Raji (cell line): ENCODE measurements around the gene UPF3B.

Source experiments
- POLR2A ChIP-seq: IDR thresholded peaks from 2 replicates; pipeline ENCODE4 v1.6.1; 2011; ENCODE audit warnings: low read depth, low read length, control low read depth; ENCODE audit not compliant: insufficient read depth

UPF3B gene, protein sequence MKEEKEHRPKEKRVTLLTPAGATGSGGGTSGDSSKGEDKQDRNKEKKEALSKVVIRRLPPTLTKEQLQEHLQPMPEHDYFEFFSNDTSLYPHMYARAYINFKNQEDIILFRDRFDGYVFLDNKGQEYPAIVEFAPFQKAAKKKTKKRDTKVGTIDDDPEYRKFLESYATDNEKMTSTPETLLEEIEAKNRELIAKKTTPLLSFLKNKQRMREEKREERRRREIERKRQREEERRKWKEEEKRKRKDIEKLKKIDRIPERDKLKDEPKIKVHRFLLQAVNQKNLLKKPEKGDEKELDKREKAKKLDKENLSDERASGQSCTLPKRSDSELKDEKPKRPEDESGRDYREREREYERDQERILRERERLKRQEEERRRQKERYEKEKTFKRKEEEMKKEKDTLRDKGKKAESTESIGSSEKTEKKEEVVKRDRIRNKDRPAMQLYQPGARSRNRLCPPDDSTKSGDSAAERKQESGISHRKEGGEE

DNA sequence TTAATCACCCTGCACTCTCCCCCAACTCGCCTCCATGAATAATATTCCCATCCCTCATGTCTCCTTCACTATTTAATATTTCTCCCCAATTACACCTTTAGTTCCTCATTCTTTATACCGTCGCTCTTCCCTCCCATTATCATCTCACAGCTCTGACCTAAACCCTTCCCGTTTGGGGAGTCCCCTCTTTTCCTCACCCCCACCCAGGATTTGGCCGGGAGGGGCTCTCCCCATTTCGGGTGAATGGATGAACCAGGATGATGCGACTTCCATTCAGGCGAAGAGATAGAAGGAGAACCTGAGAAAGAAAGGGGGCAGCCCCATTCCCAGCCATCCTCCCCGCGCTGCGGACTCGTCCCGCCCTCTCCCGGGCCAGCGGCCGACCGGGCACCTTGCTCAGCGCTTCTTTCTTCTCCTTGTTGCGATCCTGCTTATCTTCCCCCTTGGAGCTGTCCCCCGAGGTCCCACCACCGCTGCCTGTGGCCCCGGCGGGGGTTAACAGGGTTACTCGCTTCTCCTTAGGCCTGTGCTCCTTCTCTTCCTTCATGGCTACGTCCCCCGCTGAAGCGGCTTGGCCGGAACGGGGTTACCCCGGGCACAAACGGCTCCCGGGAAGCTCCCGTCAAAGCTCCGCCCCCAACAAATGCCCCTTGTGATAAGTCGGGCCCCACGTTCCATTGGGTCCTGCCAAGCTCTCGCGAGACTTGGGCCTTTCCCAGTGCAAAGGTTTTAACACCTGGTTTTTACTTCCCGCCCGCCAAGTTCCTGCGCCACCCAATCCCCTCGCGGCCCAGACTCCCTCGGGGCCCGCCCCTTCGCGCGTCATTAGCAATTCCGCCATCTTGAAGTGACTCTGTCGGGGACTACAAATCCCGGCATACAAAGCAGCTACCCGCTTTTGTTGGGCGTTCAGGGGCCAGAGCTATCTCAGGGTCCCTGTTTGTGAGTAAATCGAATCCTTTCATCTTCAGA is at the start of gene UPF3B:
Gene UPF3B, minus strand, starts transcription at position 582 of the 972 bp plus-strand sequence. Its CDS starts 35 bp downstream, at position 547.
- peak; percentile 71 for TF ChIP-seq POLR2A

DNA sequence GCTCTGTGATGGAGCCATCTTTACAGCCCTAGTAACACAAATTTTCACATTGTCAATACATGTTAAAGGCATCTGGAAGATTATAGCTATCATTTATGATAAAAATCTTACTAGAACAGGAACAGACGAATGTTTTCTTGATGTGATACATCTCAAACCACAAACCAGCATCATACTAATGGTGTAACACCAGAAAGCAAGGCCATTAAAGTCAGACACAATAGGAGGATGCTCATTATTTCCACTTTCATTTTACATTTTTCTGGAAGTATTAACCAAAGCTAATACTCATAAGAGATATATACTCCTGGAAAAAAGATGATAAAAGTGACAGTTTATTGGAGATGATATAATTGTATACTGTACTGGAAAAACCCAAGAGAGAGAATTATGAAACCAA is 48.2 kb upstream of the UPF3B start:
- TF ChIP-seq POLR2A: no peak

DNA sequence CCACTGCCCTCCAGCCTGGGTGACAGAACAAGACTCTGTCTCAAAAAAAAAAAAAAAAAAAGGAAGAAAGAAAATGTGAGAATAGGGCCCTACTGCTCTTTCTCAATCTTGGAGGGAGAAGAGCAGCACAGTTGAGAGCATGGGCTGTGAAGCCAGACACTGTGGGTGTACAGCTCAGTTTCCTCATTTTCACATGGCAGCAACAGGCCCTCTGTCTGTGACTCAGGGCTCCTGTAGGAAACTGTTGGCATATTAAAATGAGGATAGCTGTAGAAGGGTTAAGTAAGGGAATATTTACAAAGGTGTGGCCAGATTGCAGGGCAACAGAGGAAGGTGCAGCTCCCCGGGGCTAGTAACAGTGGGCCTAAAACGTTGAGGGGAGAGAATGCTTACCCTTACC is 46.4 kb upstream of the UPF3B start:
- TF ChIP-seq POLR2A: no peak

DNA sequence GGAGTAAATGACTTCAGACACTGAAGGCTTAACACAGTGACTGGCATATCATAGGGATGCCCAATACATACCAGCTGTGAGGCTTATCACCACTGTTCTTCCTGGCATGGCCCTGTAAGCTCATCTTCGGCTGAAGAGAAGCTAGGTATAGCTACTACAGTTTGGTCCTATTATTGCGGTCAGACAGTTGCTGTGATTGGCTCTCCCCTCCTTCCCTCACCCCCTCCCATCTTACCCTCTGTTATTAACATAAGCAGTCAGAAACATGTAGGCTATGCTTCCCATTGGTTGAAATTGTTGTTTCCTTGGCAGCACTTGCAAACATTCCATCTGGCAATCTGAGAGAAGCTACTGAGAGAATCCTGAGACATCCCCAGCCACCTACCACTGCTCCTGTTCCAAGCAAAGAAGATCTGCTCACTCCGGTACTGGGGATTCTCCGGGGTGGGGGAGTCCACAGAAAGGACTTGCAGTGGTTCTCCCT is 43.1 kb upstream of the UPF3B start, which contains the start of gene AKAP14:
Gene AKAP14, plus strand, starts transcription at position 51 of the 484 bp plus-strand sequence. CDS start 7,331 bp downstream, outside the sequence.
- TF ChIP-seq POLR2A: no peak

DNA sequence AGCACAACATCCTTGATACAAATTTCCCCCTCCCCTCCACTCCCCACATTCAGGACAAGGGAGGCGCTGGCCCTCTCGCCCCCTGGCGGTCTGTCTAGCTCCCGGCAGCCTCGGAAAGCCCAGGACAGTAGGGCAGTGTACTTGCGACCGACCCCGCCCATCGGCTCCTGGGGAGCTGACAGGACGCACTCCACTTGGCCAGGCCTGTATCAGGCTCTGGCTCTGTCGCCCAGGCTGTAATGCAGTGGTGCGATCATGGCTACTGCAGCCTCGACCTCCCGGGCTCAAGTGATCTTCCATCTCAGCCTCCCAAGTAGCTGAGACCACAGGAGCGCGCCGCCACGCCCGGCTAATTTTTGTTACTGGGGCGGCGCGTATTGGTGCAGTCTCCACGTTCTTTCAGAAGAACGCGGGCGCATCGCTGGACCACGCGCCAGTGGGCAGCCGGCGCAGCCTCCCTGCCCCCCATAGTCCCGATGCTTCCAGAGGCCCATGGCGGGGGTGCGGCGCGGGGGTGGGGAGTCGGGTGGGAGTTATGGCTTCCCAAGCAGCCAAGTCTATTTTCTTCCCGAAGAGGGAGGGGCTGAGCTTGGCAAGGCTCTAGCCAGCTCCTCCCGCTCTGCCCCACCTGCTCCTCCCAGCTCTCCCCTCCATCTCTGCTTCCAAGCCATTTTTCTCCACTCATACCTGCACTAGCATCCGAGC is 35.1 kb upstream of the UPF3B start:
- no peak for TF ChIP-seq POLR2A

DNA sequence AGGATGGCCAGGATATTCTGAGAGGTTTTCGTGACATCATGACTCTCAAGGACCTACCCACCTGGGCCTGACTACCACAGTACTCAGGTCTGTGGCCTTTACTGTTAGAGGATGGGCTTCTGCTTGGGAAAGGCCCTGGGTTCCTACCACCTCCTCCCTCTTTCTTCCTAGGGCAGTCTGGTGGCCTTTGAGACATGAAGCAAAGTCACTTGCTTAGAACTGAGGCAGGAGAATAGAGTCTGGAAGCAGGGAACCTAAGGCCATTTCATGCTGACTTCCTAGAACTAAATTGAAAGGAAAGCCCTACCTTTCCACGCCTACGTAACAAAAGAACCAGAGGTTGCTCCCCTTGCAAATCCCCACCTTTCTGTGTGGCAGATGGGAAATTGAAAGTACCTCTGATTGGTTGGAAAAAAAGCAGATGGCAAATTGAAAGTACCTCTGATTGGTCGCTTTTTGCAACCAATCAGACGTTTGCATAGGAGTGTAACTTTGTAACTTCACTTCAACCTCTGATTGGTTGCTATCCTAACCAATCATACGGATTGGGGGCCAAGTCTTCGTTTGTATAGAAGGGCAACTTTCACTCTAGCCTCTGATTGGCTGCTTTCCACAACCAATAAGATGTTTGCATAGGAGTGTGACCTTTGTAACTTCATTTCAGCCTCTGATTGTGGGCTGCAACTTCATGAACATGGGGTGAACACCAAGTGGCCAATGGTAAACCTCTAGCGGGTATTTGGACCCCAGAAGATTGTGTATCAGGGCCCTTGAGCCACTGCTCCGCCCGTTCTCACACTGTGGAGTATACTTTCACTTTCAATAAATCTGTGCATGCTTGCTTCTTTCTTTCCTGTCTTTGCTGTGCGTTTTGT is 33.0 kb upstream of the UPF3B start:
- no peak for TF ChIP-seq POLR2A

DNA sequence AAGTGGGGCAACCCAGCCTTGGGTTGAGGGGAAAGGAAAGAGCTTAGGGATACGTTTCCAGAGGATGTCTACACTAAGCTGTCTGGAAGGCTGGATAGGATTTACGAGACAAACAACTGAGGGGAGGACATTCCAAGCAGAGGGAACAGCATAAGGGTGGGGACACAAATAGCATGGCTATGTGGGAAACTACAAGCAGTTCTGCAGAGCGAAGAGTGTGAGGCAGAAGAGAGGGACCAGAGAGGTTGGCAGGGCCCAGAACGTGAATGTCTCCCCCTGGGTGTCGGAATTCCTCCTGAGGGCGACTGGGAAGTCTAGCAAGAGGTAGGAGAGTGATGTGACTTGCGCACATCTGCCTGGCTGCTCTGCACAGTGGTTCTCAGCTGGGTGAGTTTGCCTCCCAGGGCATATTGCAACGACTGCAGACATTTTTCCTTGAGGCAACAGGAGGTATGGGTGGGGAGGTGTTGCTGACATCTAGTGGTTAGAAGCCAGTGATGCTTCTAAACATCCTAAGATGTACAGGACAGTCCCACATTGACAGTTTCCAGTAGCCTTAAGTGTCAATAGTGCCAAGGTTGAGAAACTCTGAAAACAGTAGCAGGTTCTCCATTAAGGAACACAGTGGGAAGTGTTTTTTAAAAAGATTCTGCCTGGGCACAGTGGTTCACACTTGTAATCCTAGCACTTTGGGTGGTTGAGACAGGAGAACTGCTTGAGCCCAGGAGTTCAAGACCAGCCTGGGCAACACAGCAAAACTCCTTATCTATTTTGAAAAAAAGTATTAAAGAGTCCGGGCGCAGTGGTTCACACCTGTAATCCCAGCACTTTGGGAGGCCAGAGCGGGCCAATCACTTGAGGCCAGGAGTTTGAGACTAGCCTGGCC is 28.0 kb upstream of the UPF3B start:
- no peak for TF ChIP-seq POLR2A

DNA sequence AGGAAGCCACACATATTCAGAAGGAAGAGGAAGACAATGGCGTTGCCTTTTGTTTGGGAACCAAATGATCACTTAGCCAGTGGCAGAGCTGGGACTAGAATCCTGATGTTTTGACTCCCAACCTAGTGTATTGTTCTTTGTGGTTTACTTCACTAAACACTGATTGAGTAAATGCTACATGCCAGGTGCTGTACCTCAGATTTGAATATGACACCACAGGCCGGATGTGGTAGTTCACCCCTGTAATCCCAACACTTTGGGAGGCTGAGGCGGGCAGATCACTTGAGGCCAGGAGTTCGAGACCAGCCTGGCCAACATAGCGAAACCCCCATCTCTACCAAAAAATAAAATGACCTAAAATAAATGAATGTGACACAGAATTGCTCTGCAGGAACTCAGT is 27.3 kb upstream of the UPF3B start:
- TF ChIP-seq POLR2A: no peak

DNA sequence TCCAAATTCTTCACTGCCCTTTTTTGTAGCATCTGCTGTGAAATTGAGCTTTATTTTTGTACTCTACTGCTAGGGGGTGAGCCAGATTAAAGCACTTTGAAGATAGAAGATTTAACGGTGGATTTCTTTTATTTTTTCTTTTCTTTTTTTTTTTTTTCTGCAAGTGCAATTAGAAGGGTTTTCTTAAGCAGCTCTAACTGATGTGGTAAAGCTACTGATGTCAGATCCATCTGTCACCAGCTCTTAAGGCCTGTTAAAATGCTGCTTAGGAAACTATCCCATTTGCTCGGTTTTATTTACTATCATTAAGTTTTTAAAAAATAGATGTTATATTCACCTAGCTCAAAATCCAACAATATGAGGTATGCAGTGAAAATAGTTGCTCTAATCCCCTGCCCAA is 26.0 kb upstream of the UPF3B start:
- TF ChIP-seq POLR2A: no peak

DNA sequence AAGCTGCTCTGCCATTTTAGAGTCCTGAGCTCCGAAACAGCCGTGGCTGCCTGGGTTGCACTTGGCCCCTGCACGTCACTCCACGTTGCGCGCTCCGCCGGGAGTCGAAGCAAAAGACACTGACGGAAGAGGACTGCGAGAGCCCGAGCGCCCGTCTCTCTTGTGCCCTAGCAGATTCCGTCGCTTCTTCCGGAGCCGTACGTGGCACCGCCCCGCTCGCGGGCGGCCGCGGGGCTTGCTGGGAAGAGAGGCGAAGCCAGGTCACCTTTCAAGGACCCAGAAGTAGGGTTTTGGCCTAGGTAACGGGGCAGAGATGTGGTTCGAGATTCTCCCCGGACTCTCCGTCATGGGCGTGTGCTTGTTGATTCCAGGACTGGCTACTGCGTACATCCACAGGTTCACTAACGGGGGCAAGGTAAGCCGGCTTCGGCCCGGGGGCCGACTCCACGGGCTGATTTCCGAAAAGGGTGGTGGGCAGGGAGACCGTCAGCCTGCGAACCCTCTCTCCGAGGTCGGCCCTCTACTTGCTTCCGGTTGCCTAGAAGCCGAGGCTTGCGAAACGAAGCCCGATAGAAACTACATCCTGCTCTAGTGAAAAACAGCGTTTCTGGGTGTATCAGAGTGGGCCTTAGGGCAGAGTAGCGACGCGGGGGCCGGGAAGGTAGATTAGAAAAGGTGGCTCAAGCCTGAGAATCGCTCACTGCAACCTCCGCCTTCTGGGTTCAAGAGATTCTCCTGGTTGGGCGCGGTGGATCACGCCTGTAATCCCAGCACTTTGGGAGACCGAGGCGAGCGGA is 19.0 kb upstream of the UPF3B start, which contains the start of the genes NDUFA1 and RNF113A:
Gene NDUFA1, plus strand, starts transcription at position 234 of the 797 bp plus-strand sequence. Its CDS starts 80 bp downstream, at position 314.
Gene RNF113A, minus strand, starts transcription at position 135 of the 797 bp plus-strand sequence. Its CDS starts 120 bp downstream, at position 15.
- peak; percentile 91 for TF ChIP-seq POLR2A

DNA sequence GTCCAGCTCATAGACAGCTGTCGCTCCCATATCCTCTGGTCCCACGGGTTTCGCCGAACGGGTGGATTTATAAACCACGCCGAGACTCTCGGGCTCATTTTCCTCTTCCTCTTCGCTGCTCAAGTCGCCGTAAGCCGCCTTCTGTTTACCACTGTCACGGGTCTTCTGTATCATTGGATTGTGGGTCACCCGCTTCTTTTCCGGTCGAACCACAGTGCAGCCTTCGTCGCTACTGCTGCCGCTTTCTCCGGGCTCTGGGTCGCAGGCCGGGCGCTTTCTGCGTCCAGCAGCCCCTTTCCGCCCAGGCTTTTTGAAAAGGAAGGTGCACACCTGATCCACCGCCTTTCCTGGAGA is 18.5 kb upstream of the UPF3B start:
- no peak for TF ChIP-seq POLR2A

DNA sequence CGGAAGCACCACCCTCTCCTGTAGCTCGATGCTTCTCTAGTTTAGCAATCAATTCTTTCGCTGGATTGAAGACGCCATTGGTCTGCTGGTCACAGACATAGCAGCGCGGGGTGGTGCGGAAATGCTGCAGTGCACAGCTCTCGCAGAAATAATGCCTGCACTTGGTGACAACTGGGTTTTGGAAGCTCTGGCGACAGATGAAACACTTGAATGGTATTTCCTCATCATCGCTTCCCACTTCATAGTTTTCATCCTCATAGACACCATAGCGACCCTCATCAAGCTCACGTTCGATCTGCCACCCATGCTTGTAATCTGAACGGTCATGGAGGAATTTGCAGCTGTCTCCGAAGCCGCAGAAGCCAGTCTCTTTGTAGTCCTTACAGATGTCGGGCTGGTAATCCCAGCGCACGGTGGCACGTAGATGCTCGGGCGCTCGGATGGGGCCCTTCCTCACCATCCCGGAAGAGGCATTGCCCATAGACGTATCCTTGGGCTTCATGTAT is 17.9 kb upstream of the UPF3B start:
- TF ChIP-seq POLR2A: no peak
